ENCODE results near the gene PGAP6. TPM values are rescaled to one million over a fixed set of nuclear protein-coding genes. Genes with fewer than 3 reads are reported as not detected.
"Not testable (repeated sequence)": the region's sequence is repeated elsewhere in the genome, so short reads cannot be mapped to it uniquely, and the experiment has no call there.

PGAP6 gene
- total and polyA plus RNA-seq, 2 of the 4 experiments (the other 2 are of a cell fraction), result 49.1 to 124 TPM

- dilution Hi-C loops (cut with HindIII; ENCODE audit: low sequenced_read_pairs, unreplicated experiment); H3K27ac ChIP-seq (ENCODE audit: insufficient read depth, low read length); H2AK5ac ChIP-seq (ENCODE audit: low read depth, low read length); H3K18ac ChIP-seq (ENCODE audit: low read depth, low read length); H4K91ac ChIP-seq (ENCODE audit: insufficient read depth, low read depth, low read length); H3K4me1 ChIP-seq (ENCODE audit: control insufficient read depth, insufficient read depth, low read length); H3K23ac ChIP-seq (ENCODE audit: low read depth, low read length); H3K56ac ChIP-seq (ENCODE audit: extremely low read depth, insufficient read depth, low read length); H3K14ac ChIP-seq (replicated peaks; ENCODE audit: low read depth, low read length); BruUV-seq (replicated peaks); H3K4me3 ChIP-seq (ENCODE audit: insufficient read depth, low read depth, low read length); H3K9ac ChIP-seq (ENCODE audit: low read depth, low read length); H2BK20ac ChIP-seq (ENCODE audit: low read depth, low read length); H4K5ac ChIP-seq (ENCODE audit: low read depth, low read length); POLR2A ChIA-PET (ENCODE audit: unreplicated experiment); H3K79me1 ChIP-seq (ENCODE audit: low read depth in 1 of 2, low read length in 2 of 2); H2AK9ac ChIP-seq (replicated peaks; ENCODE audit: low read depth, low read length, poor library complexity); H2BK5ac ChIP-seq (ENCODE audit: low read depth, low read length, poor library complexity, severe bottlenecking); H4K8ac ChIP-seq (ENCODE audit: low read depth in 2 of 2, low read length in 2 of 2); H3K4ac ChIP-seq (ENCODE audit: low read depth, low read length); DNase-seq; H3K4me2 ChIP-seq (ENCODE audit: low read depth, low read length); intact Hi-C loops (cut with micrococcal nuclease); H2BK120ac ChIP-seq (ENCODE audit: low read depth, low read length); H2AFZ ChIP-seq (replicated peaks; ENCODE audit: low read length, poor library complexity); H2BK15ac ChIP-seq (ENCODE audit: low read depth, low read length); H4K20me1 ChIP-seq (ENCODE audit: insufficient read depth, low read length); H3K27me3 ChIP-seq (ENCODE audit: control insufficient read depth, insufficient read depth, low read length); H3K9me1 ChIP-seq (ENCODE audit: insufficient read depth, low read length); H3K9me3 ChIP-seq (ENCODE audit: control insufficient read depth, insufficient read depth, low read length); in situ Hi-C loops (cut with MboI; ENCODE audit: low sequenced_read_pairs): not testable (repeated sequence)
- CTCF ChIA-PET, result interaction anchor here (0.5 to 2.2 kb wide), 9 partner anchors 8 to 266 kb away, joined by 3 to 10 read pairs (median 4); partner anchors contain the start of gene MRPL28
- WGBS, 2 experiments (ENCODE audit: extremely low coverage in 2 of 2, insufficient read length in 1 of 2), result 60% methylated on average over 1 of the region's 24 CpGs; no CpG with 5 or more reads in 1 of the 2 experiments
- ATAC-seq (ENCODE audit: low read depth), result peak; percentile 10
- H3K36me3 ChIP-seq (ENCODE audit: control insufficient read depth, insufficient read depth, low read length), result peaks cover 13% of the 10 kb centered on the region
Measured at GRCh38 chr16:362702-362999, 19.1 kb downstream of the PGAP6 start.
